H1 (cell line): ENCODE results near the gene NT5E. TPM values are rescaled to one million over a fixed set of nuclear protein-coding genes. Genes with fewer than 3 reads are reported as not detected.

Source experiments
- CTCF ChIA-PET: fragments of 300-600 bp; sonication (Branson Sonifier 250); formaldehyde crosslinking; loops from one replicate; lab custom pipeline; 2021; ENCODE audit not compliant: partially characterized antibody; lab: Charles Lee
- POLR2A ChIA-PET: fragments of 300-600 bp; sonication (Branson Sonifier 250); formaldehyde crosslinking; loops from one replicate; lab custom pipeline; 2021; ENCODE audit warnings: inconsistent platforms; ENCODE audit not compliant: partially characterized antibody; lab: Charles Lee
- DNase-seq, 2 experiments: peaks; one replicate each; pipeline versions ENCODE4 v3.0.0 to v3.0.0-alpha.2; 2010 to 2022; ENCODE audit warnings: low spot score in 2 of 2, low read depth in 1 of 2, mixed read lengths in 1 of 2
- FAIRE-seq: peaks from 2 replicates; lab custom pipeline; 2011; peaks lifted over from hg19 to GRCh38; lab: Jason Lieb, UNC
- H2AFZ ChIP-seq: 2 replicates; pipeline ENCODE4 v1.8.1; 2012; ENCODE audit warnings: low read length, inconsistent platforms
- H2AK5ac ChIP-seq: 2 replicates; pipeline ENCODE4 v1.6.1; 2013; ENCODE audit warnings: low read depth, low read length
- H2BK120ac ChIP-seq: replicated peaks from 2 replicates; pipeline ENCODE3; 2013; ENCODE audit warnings: low read depth, low read length, inconsistent platforms
- H2BK12ac ChIP-seq: 2 replicates; pipeline ENCODE4 v1.6.1; 2013; ENCODE audit warnings: low read depth, low read length
- H2BK15ac ChIP-seq: 2 replicates; pipeline ENCODE4 v1.6.1; 2013; ENCODE audit warnings: low read length
- H2BK20ac ChIP-seq: 2 replicates; pipeline ENCODE4 v1.6.1; 2013; ENCODE audit warnings: low read length
- H2BK5ac ChIP-seq: 2 replicates; pipeline ENCODE4 v1.6.1; 2013; ENCODE audit warnings: low read depth, low read length
- H3K14ac ChIP-seq: 2 replicates; pipeline ENCODE4 v1.6.1; 2013; ENCODE audit warnings: inconsistent platforms; ENCODE audit not compliant: insufficient read length
- H3K18ac ChIP-seq: 2 replicates; pipeline ENCODE4 v1.6.1; 2013; ENCODE audit warnings: low read length; ENCODE audit errors: extremely low read depth
- H3K23ac ChIP-seq: 2 replicates; pipeline ENCODE4 v1.6.1; 2013; ENCODE audit warnings: inconsistent platforms; ENCODE audit not compliant: insufficient read length
- H3K23me2 ChIP-seq: 2 replicates; pipeline ENCODE4 v1.6.1; 2013; ENCODE audit warnings: low read depth, low read length
- H3K27ac ChIP-seq: 2 replicates; pipeline ENCODE4 v1.6.1; 2011; ENCODE audit warnings: low read depth, low read length, inconsistent platforms
- H3K27me3 ChIP-seq, 4 experiments: replicated peaks in 1 of 4; 1 replicate in 1 of 4; 2 replicates in 3 of 4; pipeline versions ENCODE4 v1.6.1 to v1.8.1; 2011 to 2013; ENCODE audit warnings: low read length in 3 of 4, mild to moderate bottlenecking in 3 of 4, inconsistent platforms in 2 of 4, mixed read lengths in 2 of 4, moderate library complexity in 1 of 4; ENCODE audit not compliant: control insufficient read depth in 3 of 4, insufficient read depth in 3 of 4; ENCODE audit errors: extremely low read depth in 1 of 4
- H3K36me3 ChIP-seq, 4 experiments: 2 replicates each; pipeline versions ENCODE4 v1.6.1 to v1.8.1; 2011 to 2013; ENCODE audit warnings: mild to moderate bottlenecking in 4 of 4, low read length in 3 of 4, moderate library complexity in 2 of 4, control low read depth in 1 of 4, inconsistent platforms in 1 of 4; ENCODE audit not compliant: insufficient read depth in 4 of 4, control insufficient read depth in 2 of 4
- H3K4ac ChIP-seq: replicated peaks from 2 replicates; pipeline ENCODE3; 2013; ENCODE audit warnings: low read length, low read depth, mixed read lengths, inconsistent platforms; ENCODE audit not compliant: insufficient read length
- H3K4me1 ChIP-seq, 4 experiments: replicated peaks in 1 of 4; 1 replicate in 1 of 4; 2 replicates in 3 of 4; pipeline versions ENCODE4 v1.6.1 to v1.8.1; 2011 to 2013; ENCODE audit warnings: low read length in 3 of 4, inconsistent platforms in 2 of 4, mixed read lengths in 1 of 4; ENCODE audit not compliant: insufficient read depth in 4 of 4, control insufficient read depth in 3 of 4
- H3K4me2 ChIP-seq, 2 experiments: 2 replicates each; pipeline versions ENCODE4 v1.6.1 to v1.8.1; 2011 to 2013; ENCODE audit warnings: low read depth in 2 of 2, low read length in 2 of 2, control low read depth in 1 of 2, inconsistent platforms in 1 of 2, mild to moderate bottlenecking in 1 of 2; ENCODE audit not compliant: insufficient read depth in 1 of 2
- H3K4me3 ChIP-seq, 4 experiments: fragments of 200-600, 300-600 bp in 1 of 4; sonication (generic), shearing (Covaris generic), sonication (Bioruptor Twin) in 1 of 4; 2 replicates each; pipeline versions ENCODE4 v1.5.1 to v1.8.1; 2011 to 2016; ENCODE audit warnings: low read length in 4 of 4, low read depth in 3 of 4, control low read depth in 2 of 4, inconsistent platforms in 2 of 4, mild to moderate bottlenecking in 2 of 4, mixed read lengths in 1 of 4, moderate library complexity in 1 of 4; ENCODE audit not compliant: insufficient read depth in 2 of 4; ENCODE audit errors: extremely low read depth in 1 of 4
- H3K56ac ChIP-seq: replicated peaks from 2 replicates; pipeline ENCODE3; 2013; ENCODE audit warnings: low read depth, mild to moderate bottlenecking, mixed read lengths, low read length, inconsistent platforms; ENCODE audit not compliant: insufficient read length
- H3K79me1 ChIP-seq: 2 replicates; pipeline ENCODE4 v1.6.1; 2013; ENCODE audit warnings: low read depth, low read length, control low read depth
- H3K79me2 ChIP-seq, 2 experiments: 2 replicates each; pipeline versions ENCODE4 v1.6.1 to v1.8.1; 2012 to 2013; ENCODE audit warnings: low read length in 2 of 2, mild to moderate bottlenecking in 2 of 2, inconsistent platforms in 1 of 2; ENCODE audit not compliant: insufficient read depth in 2 of 2, control insufficient read depth in 1 of 2
- H3K9ac ChIP-seq, 4 experiments: replicated peaks in 1 of 4; 1 replicate in 1 of 4; 2 replicates in 3 of 4; pipeline versions ENCODE4 v1.6.1 to v1.8.1; 2011 to 2013; ENCODE audit warnings: low read depth in 3 of 4, low read length in 3 of 4, control low read depth in 2 of 4, mild to moderate bottlenecking in 2 of 4, moderate library complexity in 2 of 4, inconsistent platforms in 1 of 4; ENCODE audit errors: extremely low read depth in 1 of 4
- H3K9me3 ChIP-seq, 2 experiments: 2 replicates each; pipeline versions ENCODE4 v1.6.1 to v1.8.1; 2012 to 2013; ENCODE audit warnings: mild to moderate bottlenecking in 2 of 2, moderate library complexity in 2 of 2, control low read depth in 1 of 2, inconsistent platforms in 1 of 2, low read depth in 1 of 2, low read length in 1 of 2, mixed read lengths in 1 of 2; ENCODE audit not compliant: insufficient read depth in 2 of 2
- H4K20me1 ChIP-seq, 2 experiments: replicated peaks in 1 of 2; 2 replicates each; pipeline versions ENCODE3 to v1.8.1; 2011 to 2013; ENCODE audit warnings: inconsistent platforms in 2 of 2, low read length in 2 of 2, mild to moderate bottlenecking in 1 of 2; ENCODE audit not compliant: insufficient read depth in 2 of 2, control insufficient read depth in 1 of 2
- H4K5ac ChIP-seq: 2 replicates; pipeline ENCODE4 v1.6.1; 2013; ENCODE audit warnings: low read length, low read depth, mixed read lengths, inconsistent platforms; ENCODE audit not compliant: insufficient read length
- H4K8ac ChIP-seq: 2 replicates; pipeline ENCODE4 v1.8.0; 2013; ENCODE audit warnings: mild to moderate bottlenecking, moderate library complexity, low read length, inconsistent platforms; ENCODE audit not compliant: insufficient read depth; ENCODE audit errors: extremely low read depth
- H4K91ac ChIP-seq: replicated peaks from 2 replicates; pipeline ENCODE3; 2013; ENCODE audit warnings: low read length, mixed read lengths, inconsistent platforms; ENCODE audit not compliant: insufficient read length
- ATF2 ChIP-seq: IDR thresholded peaks from 2 replicates; pipeline ENCODE4 v1.6.1; 2012; ENCODE audit warnings: low read length, inconsistent platforms
- CBX5 ChIP-seq: fragments of 300-800, 300-1000 bp; sonication (generic); IDR thresholded peaks from 2 replicates; pipeline ENCODE4 v1.7.1; 2016; ENCODE audit warnings: antibody characterized with exemption, low read length, low read depth
- CEBPB ChIP-seq: IDR thresholded peaks from 2 replicates; pipeline ENCODE4 v1.6.1; 2012; ENCODE audit warnings: low read depth, low read length
- EGR1 ChIP-seq: IDR thresholded peaks from 2 replicates; pipeline ENCODE4 v1.6.1; 2011; ENCODE audit warnings: low read depth, low read length, borderline replicate concordance
- JUND ChIP-seq: IDR thresholded peaks from 2 replicates; pipeline ENCODE4 v1.6.1; 2011; ENCODE audit warnings: mild to moderate bottlenecking, improper control_type of control experiment, low read length
- KDM1A ChIP-seq: fragments of 200-600, 300-600 bp; sonication (generic); IDR thresholded peaks from 2 replicates; pipeline ENCODE4 v1.7.1; 2016; ENCODE audit warnings: mild to moderate bottlenecking, low read length, borderline replicate concordance
- SAP30 ChIP-seq: fragments of 300-600 bp; sonication (generic); IDR thresholded peaks from 2 replicates; pipeline ENCODE4 v1.7.1; 2012; ENCODE audit warnings: low read length, moderate library complexity, mild to moderate bottlenecking, inconsistent platforms; ENCODE audit not compliant: insufficient read depth, insufficient replicate concordance
- SP1 ChIP-seq: IDR thresholded peaks from 2 replicates; pipeline ENCODE4 v1.6.1; 2011; ENCODE audit warnings: low read depth, low read length
- SP2 ChIP-seq: IDR thresholded peaks from 2 replicates; pipeline ENCODE4 v1.6.1; 2012; ENCODE audit warnings: mild to moderate bottlenecking, low read length, inconsistent platforms
- USF2 ChIP-seq: IDR thresholded peaks from 2 replicates; pipeline ENCODE4 v1.6.1; 2011; ENCODE audit warnings: low read length, improper control_type of control experiment
- polyA plus RNA-seq, 7 experiments: library from polyadenylated mRNA; depleted of rRNA in 3 of 7; stranded (reverse) in 5 of 7; unstranded in 2 of 7; fragments of >200 nt in 5 of 7; fragments of 200-250 nt in 2 of 7; gene quantifications; 1 replicate in 5 of 7; 2 replicates in 1 of 7; 4 replicates in 1 of 7; pipeline versions ENCODE4 v1.2.1 to v1.2.3, GENCODE V29; 2011 to 2013; ENCODE audit warnings: missing spikeins in 2 of 7, mixed read lengths in 2 of 7
- total RNA-seq: library from RNA; stranded (reverse); fragmentation: NEBNext Ultra II Directional; extraction: Animal tissue kit (Norgen Biotek cat#: 25700); gene quantifications from 2 replicates; pipeline ENCODE4 v1.2.1, GENCODE V29; 2021

NT5E gene
- total and polyA plus RNA-seq, 2 of the 8 experiments (the other 6 are each of a cell fraction or from before 2014, with no cell fraction given), result 0.74 to 1.5 TPM

- CTCF ChIA-PET, result interaction anchor here (1.0 kb wide), 1 partner anchor 14 kb away, joined by 3 read pairs; no protein-coding TSS in a partner anchor
- H2AFZ ChIP-seq, result no peak overlapping the region
- TF ChIP-seq SAP30 (no peak), CBX5 (no peak), SP1 (no peak), SP2 (no peak), CEBPB (no peak), KDM1A (no peak), JUND (no peak), EGR1 (no peak), ATF2 (no peak), USF2 (no peak)
Observed at GRCh38 chr6:85417336-85417735, 32.5 kb upstream of the NT5E start.

More at GRCh38 chr6:85417336-85417735, 32.5 kb upstream of the NT5E start:
- H3K56ac ChIP-seq, result no peak overlapping the region
- H3K36me3 ChIP-seq, result no peaks in the 10 kb centered on the region
- H4K5ac ChIP-seq, result no peak overlapping the region
- H4K8ac ChIP-seq, result no peak overlapping the region
- H2BK12ac ChIP-seq, result no peak overlapping the region
- no peak overlapping the region for H3K4ac ChIP-seq
- FAIRE-seq (no peak), DNase-seq (no peak)
- POLR2A ChIA-PET, result no interaction called here
- no peak overlapping the region for H3K18ac ChIP-seq
- H2BK20ac ChIP-seq, result no peak overlapping the region
- H3K27me3 ChIP-seq, result no peaks in the 10 kb centered on the region
- H3K9ac ChIP-seq, result no peak overlapping the region
- no peak overlapping the region for H2AK5ac ChIP-seq
- H4K20me1 ChIP-seq, result no peaks in the 10 kb centered on the region
- no peak overlapping the region for H3K4me3 ChIP-seq
- H3K79me2 ChIP-seq, result no peaks in the 10 kb centered on the region
- no peak overlapping the region for H4K91ac ChIP-seq
- no peaks in the 10 kb centered on the region for H3K4me1 ChIP-seq
- H3K9me3 ChIP-seq, result no peaks in the 10 kb centered on the region
- no peaks in the 10 kb centered on the region for H3K23me2 ChIP-seq
- H3K79me1 ChIP-seq, result no peaks in the 10 kb centered on the region
- no peak overlapping the region for H3K14ac ChIP-seq
- no peak overlapping the region for H2BK5ac ChIP-seq
- no peak overlapping the region for H3K27ac ChIP-seq
- H2BK15ac ChIP-seq, result no peak overlapping the region
- H3K23ac ChIP-seq, result no peak overlapping the region
- no peak overlapping the region for H3K4me2 ChIP-seq
- H2BK120ac ChIP-seq, result no peak overlapping the region
